Upper lobe of left lung (tissue), 4 donors: Measurements from ENCODE around the gene ARHGAP10.

Experiments
- POLR2AphosphoS5 ChIP-seq, 2 donors: sonication (generic); formaldehyde crosslinking; IDR thresholded peaks; one replicate each; pipeline ENCODE4 v1.5.1; 2017; ENCODE audit warnings: antibody characterized with exemption in 2 of 2
- TF ChIP-seq, protein P1 (sequence below), 6 experiments: fragments of 450-650 bp in 4 of 6; fragments of 200-600 bp in 2 of 6; sonication (generic) in 2 of 6; IDR thresholded peaks; one replicate each; pipeline ENCODE4 v1.5.1; 2016 to 2019; ENCODE audit warnings: antibody characterized with exemption in 6 of 6

DNA sequence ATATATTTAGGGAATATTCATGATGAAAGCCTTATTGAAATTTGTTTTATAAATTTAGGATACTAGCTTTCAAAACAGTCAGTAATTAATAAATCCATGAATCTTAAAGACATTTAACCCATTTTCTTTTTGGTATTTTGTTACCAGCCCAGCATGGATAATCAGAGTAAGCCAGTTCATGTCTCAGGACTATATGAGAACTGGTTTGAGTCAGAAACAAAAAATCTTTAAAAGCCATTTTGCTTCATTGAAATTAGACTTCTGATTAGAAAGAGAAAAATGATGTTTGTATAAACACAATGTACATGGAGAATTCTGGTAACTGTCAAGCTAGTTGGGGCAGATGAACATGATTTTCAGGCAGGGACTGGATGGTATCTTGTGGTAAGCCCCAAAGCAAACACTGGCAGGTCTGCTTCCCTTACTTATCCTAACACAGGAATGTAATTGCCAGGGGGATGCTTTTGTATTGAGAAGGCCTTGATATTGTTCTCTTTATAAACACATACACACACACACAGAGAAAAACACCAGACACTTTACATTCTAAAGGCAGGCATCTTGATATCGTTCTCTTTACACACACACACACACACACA lies 9.4 kb downstream of the ARHGAP10 start:
- no peak for TF ChIP-seq POLR2AphosphoS5 (IDR thresholded peaks at IDR 0.05)
- TF ChIP-seq, protein P1, sequence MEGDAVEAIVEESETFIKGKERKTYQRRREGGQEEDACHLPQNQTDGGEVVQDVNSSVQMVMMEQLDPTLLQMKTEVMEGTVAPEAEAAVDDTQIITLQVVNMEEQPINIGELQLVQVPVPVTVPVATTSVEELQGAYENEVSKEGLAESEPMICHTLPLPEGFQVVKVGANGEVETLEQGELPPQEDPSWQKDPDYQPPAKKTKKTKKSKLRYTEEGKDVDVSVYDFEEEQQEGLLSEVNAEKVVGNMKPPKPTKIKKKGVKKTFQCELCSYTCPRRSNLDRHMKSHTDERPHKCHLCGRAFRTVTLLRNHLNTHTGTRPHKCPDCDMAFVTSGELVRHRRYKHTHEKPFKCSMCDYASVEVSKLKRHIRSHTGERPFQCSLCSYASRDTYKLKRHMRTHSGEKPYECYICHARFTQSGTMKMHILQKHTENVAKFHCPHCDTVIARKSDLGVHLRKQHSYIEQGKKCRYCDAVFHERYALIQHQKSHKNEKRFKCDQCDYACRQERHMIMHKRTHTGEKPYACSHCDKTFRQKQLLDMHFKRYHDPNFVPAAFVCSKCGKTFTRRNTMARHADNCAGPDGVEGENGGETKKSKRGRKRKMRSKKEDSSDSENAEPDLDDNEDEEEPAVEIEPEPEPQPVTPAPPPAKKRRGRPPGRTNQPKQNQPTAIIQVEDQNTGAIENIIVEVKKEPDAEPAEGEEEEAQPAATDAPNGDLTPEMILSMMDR (IDR thresholded peaks at IDR 0.05) = no peak
